Stimulated activated CD8-positive, alpha-beta memory T cell treated with anti-CD3 and anti-CD28 coated beads, Interleukin-7, amount 100 ng/mL, for 48 hours (primary cell): ENCODE data around the gene VPS26B.
"Not testable (repeated sequence)": the region's sequence is repeated elsewhere in the genome, so short reads cannot be mapped to it uniquely, and the experiment has no call there.

Source experiments
- DNase-seq, 2 donors: peaks; one replicate each; pipeline ENCODE4 v3.0.0-alpha.2; 2020; ENCODE audit warnings: low read depth in 1 of 2; ENCODE audit errors: extremely low read depth in 1 of 2

The VPS26B gene

DNA sequence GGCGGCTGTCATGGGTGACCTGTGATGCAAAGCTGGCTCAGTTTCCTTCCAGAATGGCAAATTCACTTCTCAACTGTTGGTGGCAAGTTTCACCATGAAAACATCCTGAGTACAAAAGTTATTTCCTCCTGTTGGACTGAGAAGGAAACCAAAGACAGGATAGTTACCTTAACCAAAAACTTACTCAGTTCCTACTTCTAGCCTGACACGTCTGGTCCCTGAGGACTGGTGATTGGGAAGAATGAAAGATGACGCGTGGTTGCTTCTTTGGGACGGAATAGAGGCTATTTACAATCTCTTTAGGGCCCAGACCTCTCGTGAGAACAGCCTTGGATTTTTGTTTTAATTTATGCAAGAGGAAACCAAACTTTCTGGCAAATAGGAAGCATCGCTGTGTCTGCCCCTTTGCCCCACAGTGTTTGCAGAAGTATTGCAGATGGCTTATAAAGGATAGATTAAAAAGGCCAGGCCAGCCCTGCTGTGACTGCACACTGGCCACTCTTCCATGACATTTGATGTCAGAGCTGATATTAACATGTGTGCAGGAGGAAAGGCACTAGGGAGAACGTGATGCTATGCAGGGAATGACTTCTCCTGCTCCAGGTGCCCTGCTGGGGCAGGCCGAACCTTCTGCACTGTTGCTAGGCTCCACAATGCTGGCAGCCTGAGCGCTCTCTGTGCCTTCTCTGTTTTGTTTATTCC is 7.6 kb downstream of the VPS26B start:
- no peak for DNase-seq

DNA sequence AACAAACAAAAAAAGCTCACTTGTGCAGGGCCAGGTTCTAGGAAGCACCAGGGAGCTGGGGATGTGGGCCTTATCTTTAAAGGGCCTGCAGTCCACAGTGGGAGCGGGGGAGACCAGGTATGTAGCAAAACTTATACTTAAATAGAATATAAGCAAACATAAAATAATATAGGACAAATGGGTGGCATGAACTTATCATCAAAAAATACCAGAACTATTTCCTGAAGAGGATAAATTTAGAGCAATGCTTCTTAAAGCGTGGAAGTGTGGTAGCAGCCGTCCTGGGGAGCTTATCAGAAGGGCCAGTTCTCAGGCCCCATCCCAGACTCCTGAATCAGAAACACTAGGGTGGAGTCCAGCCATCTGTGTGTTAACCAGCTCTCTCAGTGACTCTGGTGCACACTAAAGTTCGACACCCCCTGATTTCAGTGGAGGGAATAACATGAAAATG is 9.3 kb downstream of the VPS26B start:
- DNase-seq = no peak

DNA sequence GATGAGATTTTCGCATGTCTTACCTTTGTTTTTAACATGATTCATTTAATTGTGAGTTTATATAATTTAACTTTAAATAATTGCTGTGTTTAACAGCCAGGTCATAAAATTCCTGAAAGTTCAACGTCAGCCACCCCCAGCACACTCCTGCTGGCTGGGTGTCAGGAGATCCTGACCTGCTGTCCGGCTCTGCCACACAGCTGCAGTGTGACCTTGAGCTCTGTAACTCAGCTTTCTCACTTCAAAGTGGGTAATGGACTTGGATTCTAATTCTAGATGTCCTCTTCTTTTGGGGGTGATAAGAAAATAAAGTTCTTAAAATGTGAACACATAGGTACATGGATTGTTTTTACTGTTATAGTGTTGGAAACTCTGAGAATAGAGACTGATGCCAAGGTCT is 10.9 kb downstream of the VPS26B start:
- no peak for DNase-seq

DNA sequence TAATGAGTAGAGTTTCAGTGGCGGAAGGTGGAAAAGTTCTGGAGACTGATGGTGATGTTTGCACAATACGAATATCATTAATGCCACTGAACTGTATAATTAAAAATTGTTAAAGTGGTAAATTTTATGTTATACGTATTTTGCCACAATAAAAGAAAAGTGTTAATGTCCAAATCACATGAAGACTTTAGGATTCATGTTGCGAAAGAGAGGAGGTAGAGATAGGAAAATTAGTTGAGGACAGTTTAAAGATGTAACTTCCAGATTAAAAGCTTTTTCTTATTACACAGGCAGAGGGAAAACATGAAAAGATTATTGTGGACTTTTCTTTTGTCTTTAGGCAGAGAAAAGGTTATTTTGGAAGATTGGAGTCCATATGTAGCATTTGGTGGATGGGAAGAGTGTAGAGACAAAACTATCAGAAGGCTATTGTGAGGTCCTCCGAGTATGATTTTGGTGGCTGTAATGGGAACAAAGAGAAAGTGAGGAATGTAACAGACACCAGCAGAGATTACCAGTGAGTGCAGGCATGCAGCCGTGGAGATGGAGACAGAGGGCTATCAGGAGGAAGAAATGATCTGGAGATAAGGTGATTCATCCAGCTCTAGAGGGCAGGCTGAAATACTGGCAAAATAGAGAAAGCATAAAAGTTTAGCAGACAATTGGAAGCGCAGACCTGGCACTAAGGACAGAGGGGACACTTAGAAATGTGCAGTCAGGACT is 12.5 kb downstream of the VPS26B start:
- no peak for DNase-seq

GRCh38 chr11:134237557-134237922 is 13.1 kb downstream of the VPS26B start:
- DNase-seq = no peak

DNA sequence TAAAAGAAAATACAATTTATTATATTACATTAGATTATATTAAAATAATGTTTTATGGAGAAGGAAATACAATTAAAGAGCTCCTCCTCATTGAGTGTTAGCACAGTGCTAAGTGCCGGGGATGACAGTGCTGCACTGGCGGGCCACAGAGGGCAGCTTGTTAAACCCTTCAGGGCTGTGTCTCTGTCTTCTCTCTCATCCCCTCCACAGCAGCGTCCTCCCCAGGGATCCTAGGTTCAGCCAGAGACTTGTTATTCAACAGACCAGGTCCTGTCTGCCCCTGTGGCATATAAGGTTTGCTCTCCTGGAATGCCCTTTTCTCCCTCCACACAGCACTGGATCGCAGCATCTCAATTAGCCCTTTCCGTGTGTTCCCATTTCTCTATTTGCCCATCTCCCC is 14.5 kb downstream of the VPS26B start:
- no peak for DNase-seq

- no peak for DNase-seq
Observed at GRCh38 chr11:134240592-134240991, 16.1 kb downstream of the VPS26B start.

GRCh38 chr11:134242376-134242775 is 17.9 kb downstream of the VPS26B start:
- no peak for DNase-seq

DNA sequence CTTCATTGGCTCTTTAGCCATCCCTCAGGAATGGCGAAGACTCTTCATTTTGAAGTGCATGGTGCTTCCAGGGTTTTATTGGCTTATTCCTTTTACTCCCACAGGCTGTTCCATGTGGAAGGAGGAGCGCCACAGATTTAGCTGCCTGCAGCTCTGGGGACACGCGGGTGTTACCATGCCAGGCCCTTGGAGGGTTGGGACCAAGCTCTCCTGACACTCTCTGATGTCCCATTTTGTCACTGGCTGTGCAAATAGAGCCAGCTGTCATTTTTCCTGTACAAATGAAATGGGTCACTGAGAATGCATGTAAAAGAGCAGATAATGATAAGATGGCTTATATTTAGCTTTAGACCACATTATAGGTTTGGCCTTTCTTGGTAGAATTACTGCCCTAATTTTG is 19.4 kb downstream of the VPS26B start:
- DNase-seq = no peak

- DNase-seq = no peak
Observed at GRCh38 chr11:134244593-134244992, 20.1 kb downstream of the VPS26B start.

- DNase-seq = no peak
Observed at GRCh38 chr11:134245434-134245833, 21.0 kb downstream of the VPS26B start.

GRCh38 chr11:134246100-134246499 is 21.6 kb downstream of the VPS26B start:
- DNase-seq = no peak

- no peak for DNase-seq
Observed at GRCh38 chr11:134246678-134247077, 22.2 kb downstream of the VPS26B start.

GRCh38 chr11:134248910-134249480 is 24.5 kb downstream of the VPS26B start:
- no peak for DNase-seq

GRCh38 chr11:134250246-134250645 is 25.8 kb downstream of the VPS26B start:
- DNase-seq = no peak

- no peak for DNase-seq
Observed at GRCh38 chr11:134250675-134251074, 26.2 kb downstream of the VPS26B start.

- DNase-seq = no peak
Observed at GRCh38 chr11:134252346-134253187, 28.1 kb downstream of the VPS26B start.

- peak; percentile 91 to 96 for DNase-seq
Observed at GRCh38 chr11:134253188-134253993, 28.9 kb downstream of the VPS26B start, which contains the start of the genes ACAD8 and THYN1. Gene ACAD8, plus strand, starts transcription at chr11:134253568. Its CDS starts 33 bp downstream, at chr11:134253601. Gene THYN1, minus strand, starts transcription at chr11:134253352. Its CDS starts 470 bp downstream, at chr11:134252882.

DNA sequence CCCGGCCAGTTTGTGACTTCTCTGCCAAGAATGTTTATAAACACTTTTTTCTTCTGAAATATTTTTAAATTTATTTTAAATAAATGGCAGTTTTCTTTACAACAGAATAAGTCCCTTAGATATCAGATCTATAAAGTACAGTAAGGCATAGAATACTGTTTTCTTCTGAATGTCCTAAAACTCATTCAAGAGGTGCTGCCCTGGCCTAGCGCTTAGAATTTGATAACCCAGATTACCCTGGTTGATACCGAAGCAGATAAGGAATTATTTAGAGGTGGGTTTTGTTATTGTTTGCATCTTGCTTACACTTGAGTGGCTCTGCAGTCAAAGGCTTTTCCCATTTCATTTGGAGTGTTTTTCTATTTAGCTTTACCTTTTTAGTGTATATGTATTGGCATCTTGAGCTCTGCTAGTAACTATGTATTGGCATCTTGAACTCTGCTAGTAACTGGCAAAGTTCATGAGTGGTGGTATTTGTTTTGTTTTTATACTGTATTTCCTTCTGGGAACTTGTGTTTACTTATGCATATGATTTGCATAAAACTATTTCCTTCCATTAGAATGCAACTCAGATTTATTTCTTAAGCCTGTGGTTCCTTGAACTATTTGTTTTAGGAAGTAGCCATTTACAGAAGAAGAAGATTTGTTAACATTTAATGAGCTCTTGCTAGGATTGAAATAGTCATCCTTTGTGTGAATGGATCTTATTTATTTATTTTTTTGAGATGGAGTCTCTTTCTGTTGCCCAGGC is 30.1 kb downstream of the VPS26B start:
- DNase-seq = no peak

DNA sequence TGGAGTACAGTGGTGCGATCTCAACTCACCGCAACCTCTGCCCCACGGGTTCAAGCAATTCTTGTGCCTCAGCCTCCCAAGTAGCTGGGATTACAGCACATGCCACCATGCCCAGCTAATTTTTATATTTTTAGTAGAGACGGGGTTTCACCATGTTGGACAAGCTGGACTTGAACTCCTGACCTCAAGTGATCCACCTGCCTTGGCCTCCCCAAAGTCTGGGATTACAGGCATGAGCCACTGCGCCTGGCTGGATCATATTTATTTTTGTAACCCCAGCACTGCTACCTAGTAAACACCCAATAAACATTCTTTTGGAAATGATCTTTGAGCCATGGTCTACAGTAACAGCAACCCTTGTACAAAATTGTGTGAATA is 30.7 kb downstream of the VPS26B start:
- DNase-seq = not testable (repeated sequence)
